Panc1 (cell line): Measurements from ENCODE around the gene TXNRD3.

ENCODE experiments used
- POLR2AphosphoS5 ChIP-seq: IDR thresholded peaks from 2 replicates; pipeline ENCODE4 v1.6.1; 2012; ENCODE audit warnings: mild to moderate bottlenecking, low read depth, low read length, moderate library complexity
- SIN3A ChIP-seq: IDR thresholded peaks from 2 replicates; pipeline ENCODE4 v1.6.1; 2012; ENCODE audit warnings: low read depth, mild to moderate bottlenecking, low read length, moderate library complexity, borderline replicate concordance; ENCODE audit not compliant: insufficient read depth
- TCF7L2 ChIP-seq: IDR thresholded peaks from 2 replicates; pipeline ENCODE4 v1.6.1; 2011; ENCODE audit warnings: mild to moderate bottlenecking, low read depth, low read length, inconsistent platforms
- TF ChIP-seq, protein P1 (sequence below): fragments of 450-650 bp; IDR thresholded peaks from 2 replicates; pipeline ENCODE4 v1.5.1; 2017; ENCODE audit warnings: mild to moderate bottlenecking
- TF ChIP-seq, protein P2 (sequence below), 2 experiments: IDR thresholded peaks; 2 replicates each; pipeline ENCODE4 v1.6.1; 2011 to 2012; ENCODE audit warnings: low read depth in 2 of 2, control low read depth in 1 of 2, low read length in 1 of 2, mild to moderate bottlenecking in 1 of 2, moderate library complexity in 1 of 2; ENCODE audit not compliant: insufficient read depth in 1 of 2

GRCh38 chr3:126663750-126664149, 8.8 kb upstream of the TXNRD3 start:
- TF ChIP-seq, protein P1, sequence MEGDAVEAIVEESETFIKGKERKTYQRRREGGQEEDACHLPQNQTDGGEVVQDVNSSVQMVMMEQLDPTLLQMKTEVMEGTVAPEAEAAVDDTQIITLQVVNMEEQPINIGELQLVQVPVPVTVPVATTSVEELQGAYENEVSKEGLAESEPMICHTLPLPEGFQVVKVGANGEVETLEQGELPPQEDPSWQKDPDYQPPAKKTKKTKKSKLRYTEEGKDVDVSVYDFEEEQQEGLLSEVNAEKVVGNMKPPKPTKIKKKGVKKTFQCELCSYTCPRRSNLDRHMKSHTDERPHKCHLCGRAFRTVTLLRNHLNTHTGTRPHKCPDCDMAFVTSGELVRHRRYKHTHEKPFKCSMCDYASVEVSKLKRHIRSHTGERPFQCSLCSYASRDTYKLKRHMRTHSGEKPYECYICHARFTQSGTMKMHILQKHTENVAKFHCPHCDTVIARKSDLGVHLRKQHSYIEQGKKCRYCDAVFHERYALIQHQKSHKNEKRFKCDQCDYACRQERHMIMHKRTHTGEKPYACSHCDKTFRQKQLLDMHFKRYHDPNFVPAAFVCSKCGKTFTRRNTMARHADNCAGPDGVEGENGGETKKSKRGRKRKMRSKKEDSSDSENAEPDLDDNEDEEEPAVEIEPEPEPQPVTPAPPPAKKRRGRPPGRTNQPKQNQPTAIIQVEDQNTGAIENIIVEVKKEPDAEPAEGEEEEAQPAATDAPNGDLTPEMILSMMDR: no peak
- TF ChIP-seq SIN3A (no peak), POLR2AphosphoS5 (no peak), TCF7L2 (no peak)
- TF ChIP-seq, protein P2, sequence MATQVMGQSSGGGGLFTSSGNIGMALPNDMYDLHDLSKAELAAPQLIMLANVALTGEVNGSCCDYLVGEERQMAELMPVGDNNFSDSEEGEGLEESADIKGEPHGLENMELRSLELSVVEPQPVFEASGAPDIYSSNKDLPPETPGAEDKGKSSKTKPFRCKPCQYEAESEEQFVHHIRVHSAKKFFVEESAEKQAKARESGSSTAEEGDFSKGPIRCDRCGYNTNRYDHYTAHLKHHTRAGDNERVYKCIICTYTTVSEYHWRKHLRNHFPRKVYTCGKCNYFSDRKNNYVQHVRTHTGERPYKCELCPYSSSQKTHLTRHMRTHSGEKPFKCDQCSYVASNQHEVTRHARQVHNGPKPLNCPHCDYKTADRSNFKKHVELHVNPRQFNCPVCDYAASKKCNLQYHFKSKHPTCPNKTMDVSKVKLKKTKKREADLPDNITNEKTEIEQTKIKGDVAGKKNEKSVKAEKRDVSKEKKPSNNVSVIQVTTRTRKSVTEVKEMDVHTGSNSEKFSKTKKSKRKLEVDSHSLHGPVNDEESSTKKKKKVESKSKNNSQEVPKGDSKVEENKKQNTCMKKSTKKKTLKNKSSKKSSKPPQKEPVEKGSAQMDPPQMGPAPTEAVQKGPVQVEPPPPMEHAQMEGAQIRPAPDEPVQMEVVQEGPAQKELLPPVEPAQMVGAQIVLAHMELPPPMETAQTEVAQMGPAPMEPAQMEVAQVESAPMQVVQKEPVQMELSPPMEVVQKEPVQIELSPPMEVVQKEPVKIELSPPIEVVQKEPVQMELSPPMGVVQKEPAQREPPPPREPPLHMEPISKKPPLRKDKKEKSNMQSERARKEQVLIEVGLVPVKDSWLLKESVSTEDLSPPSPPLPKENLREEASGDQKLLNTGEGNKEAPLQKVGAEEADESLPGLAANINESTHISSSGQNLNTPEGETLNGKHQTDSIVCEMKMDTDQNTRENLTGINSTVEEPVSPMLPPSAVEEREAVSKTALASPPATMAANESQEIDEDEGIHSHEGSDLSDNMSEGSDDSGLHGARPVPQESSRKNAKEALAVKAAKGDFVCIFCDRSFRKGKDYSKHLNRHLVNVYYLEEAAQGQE (IDR thresholded peaks at IDR 0.05; ENCODE audit: insufficient read depth in 1 of 2, low read depth in 2 of 2, low read length in 1 of 2): no peak
